ENCODE measurements around the gene EHHADH. TPM values are rescaled to one million over a fixed set of nuclear protein-coding genes. Genes with fewer than 3 reads are reported as not detected.

EHHADH gene
- polyA plus RNA-seq, 3 donors: 0.57 to 1.5 (median 1.1) TPM

DNA sequence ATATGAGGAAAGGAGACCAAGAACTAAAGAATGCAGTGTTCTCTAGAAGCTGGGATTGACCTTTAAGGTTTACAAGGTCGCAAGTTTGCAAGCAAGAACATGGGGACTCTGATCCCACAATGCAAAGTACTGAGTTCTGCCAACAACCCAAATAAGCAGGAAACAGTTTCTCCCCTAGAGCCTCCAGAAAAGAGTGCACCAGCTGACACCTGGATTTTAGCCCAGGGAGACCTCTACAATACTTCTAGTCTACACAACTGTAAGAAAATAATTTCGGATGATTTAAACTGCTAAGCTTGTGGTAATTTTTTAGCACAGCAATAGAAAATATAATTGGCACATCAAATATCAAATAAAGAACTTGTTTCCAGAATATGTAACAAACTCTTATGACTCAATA lies 46.4 kb downstream of the EHHADH start:
- Histone ChIP-seq H3K27ac (ENCODE audit: low read depth in 1 of 2, low read length in 2 of 2) (no peak overlapping the region), H4K20me1 (ENCODE audit: insufficient read depth, low read length) (no peaks in the 10 kb centered on the region), H3K4me3 (replicated peaks in 1 of 3; ENCODE audit: low read depth in 2 of 3, low read length in 3 of 3) (no peak overlapping the region), H2AFZ (ENCODE audit: insufficient read depth, low read depth, low read length, poor library complexity, severe bottlenecking) (no peak overlapping the region), H3K27me3 (ENCODE audit: control insufficient read depth in 2 of 2, insufficient read depth in 2 of 2, low read length in 2 of 2) (no peaks in the 10 kb centered on the region), H3K4me2 (replicated peaks; ENCODE audit: extremely low read depth, low read length, poor library complexity, severe bottlenecking) (no peak overlapping the region), H3K9me3 (replicated peaks in 1 of 2; ENCODE audit: control insufficient read depth in 1 of 2, insufficient read depth in 1 of 2, low read length in 2 of 2) (no peaks in the 10 kb centered on the region), H3K9ac (ENCODE audit: insufficient read depth, low read length, poor library complexity, severe bottlenecking) (no peak overlapping the region), H3K36me3 (replicated peaks in 1 of 2; ENCODE audit: control insufficient read depth in 1 of 2, insufficient read depth in 2 of 2, low read length in 2 of 2) (no peaks in the 10 kb centered on the region), H3K79me2 (ENCODE audit: insufficient read depth, low read length) (no peaks in the 10 kb centered on the region), H3K4me1 (ENCODE audit: control insufficient read depth in 1 of 2, insufficient read depth in 2 of 2, low read length in 2 of 2) (no peaks in the 10 kb centered on the region)
- WGBS (ENCODE audit: insufficient coverage): 100% methylated on average over 1 of the region's 2 CpGs
- Mint-ChIP-seq H3K36me3 (peaks cover 3 to 12% of the 10 kb centered on the region in 2 donors), H3K27me3 (ENCODE audit: low read depth in 3 of 3) (peaks cover 0 to 2% (median 0%) of the 10 kb centered on the region in 3 donors), H3K9me3 (no peaks in the 10 kb centered on the region), H3K4me1 (no peaks in the 10 kb centered on the region), H3K27ac (no peak overlapping the region), H3K4me3 (no peak overlapping the region)
- intact Hi-C loops (cut with micrococcal nuclease): no loop called here
- TF ChIP-seq, protein P1, sequence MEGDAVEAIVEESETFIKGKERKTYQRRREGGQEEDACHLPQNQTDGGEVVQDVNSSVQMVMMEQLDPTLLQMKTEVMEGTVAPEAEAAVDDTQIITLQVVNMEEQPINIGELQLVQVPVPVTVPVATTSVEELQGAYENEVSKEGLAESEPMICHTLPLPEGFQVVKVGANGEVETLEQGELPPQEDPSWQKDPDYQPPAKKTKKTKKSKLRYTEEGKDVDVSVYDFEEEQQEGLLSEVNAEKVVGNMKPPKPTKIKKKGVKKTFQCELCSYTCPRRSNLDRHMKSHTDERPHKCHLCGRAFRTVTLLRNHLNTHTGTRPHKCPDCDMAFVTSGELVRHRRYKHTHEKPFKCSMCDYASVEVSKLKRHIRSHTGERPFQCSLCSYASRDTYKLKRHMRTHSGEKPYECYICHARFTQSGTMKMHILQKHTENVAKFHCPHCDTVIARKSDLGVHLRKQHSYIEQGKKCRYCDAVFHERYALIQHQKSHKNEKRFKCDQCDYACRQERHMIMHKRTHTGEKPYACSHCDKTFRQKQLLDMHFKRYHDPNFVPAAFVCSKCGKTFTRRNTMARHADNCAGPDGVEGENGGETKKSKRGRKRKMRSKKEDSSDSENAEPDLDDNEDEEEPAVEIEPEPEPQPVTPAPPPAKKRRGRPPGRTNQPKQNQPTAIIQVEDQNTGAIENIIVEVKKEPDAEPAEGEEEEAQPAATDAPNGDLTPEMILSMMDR (IDR thresholded peaks at IDR 0.05): no peak
- no peak for DNase-seq

DNA sequence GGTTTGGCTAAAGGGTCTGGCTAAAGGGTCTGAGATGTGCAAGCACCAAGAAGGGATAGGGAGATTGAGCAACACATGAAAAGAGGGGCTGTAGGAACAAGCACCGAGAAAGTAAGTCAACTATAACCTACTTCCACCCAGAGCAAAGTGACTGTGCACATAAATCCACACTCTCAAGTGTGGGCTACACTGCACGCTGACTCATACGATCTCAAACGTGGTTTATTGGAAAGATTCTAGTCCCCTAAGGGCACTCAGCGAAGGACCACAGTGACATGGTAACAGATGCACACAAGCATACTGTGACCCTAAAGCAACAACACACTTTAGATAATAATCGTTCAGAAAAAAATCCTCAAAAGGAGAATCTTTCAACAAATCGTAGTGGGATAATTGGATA lies 48.0 kb downstream of the EHHADH start:
- Histone ChIP-seq H3K9ac (ENCODE audit: insufficient read depth, low read length, poor library complexity, severe bottlenecking) (no peak overlapping the region), H2AFZ (ENCODE audit: insufficient read depth, low read depth, low read length, poor library complexity, severe bottlenecking) (no peak overlapping the region), H3K36me3 (replicated peaks in 1 of 2; ENCODE audit: control insufficient read depth in 1 of 2, insufficient read depth in 2 of 2, low read length in 2 of 2) (no peaks in the 10 kb centered on the region), H3K4me2 (replicated peaks; ENCODE audit: extremely low read depth, low read length, poor library complexity, severe bottlenecking) (no peak overlapping the region), H4K20me1 (ENCODE audit: insufficient read depth, low read length) (no peaks in the 10 kb centered on the region), H3K27ac (ENCODE audit: low read depth in 1 of 2, low read length in 2 of 2) (no peak overlapping the region), H3K9me3 (replicated peaks in 1 of 2; ENCODE audit: control insufficient read depth in 1 of 2, insufficient read depth in 1 of 2, low read length in 2 of 2) (no peaks in the 10 kb centered on the region), H3K4me3 (replicated peaks in 1 of 3; ENCODE audit: low read depth in 2 of 3, low read length in 3 of 3) (no peak overlapping the region), H3K79me2 (ENCODE audit: insufficient read depth, low read length) (no peaks in the 10 kb centered on the region), H3K27me3 (ENCODE audit: control insufficient read depth in 2 of 2, insufficient read depth in 2 of 2, low read length in 2 of 2) (no peaks in the 10 kb centered on the region), H3K4me1 (ENCODE audit: control insufficient read depth in 1 of 2, insufficient read depth in 2 of 2, low read length in 2 of 2) (no peaks in the 10 kb centered on the region)
- H3K27ac Mint-ChIP-seq: no peak overlapping the region
- peaks cover 8 to 18% of the 10 kb centered on the region in 2 donors for H3K36me3 Mint-ChIP-seq
- H3K4me1 Mint-ChIP-seq: peaks cover 1% of the 10 kb centered on the region
- WGBS (ENCODE audit: insufficient coverage): 40% methylated on average over 1 of the region's 7 CpGs
- peaks cover 0 to 2% (median 0%) of the 10 kb centered on the region in 3 donors for H3K27me3 Mint-ChIP-seq (ENCODE audit: low read depth in 3 of 3)
- H3K4me3 Mint-ChIP-seq: no peak overlapping the region
- DNase-seq: no peak
- H3K9me3 Mint-ChIP-seq: peaks cover 0 to 3% (median 0%) of the 10 kb centered on the region in 7 donors
- intact Hi-C loops (cut with micrococcal nuclease): no loop called here
- TF ChIP-seq, protein P1 (IDR thresholded peaks at IDR 0.05): no peak

Data from CD14-positive monocyte (primary cell).